GM21360 (cell line): ENCODE data around the gene SYNE2.

Experiments
- ATAC-seq: cut with Tn5 transposase; IDR thresholded peaks from one replicate; pipeline ENCODE4 v1.9.1; 2021; ENCODE audit warnings: mild to moderate bottlenecking, moderate library complexity; ENCODE audit not compliant: unreplicated experiment

The SYNE2 gene

GRCh38 chr14:64062381-64063115, 209.7 kb downstream of the SYNE2 start:
- no peak for ATAC-seq

DNA sequence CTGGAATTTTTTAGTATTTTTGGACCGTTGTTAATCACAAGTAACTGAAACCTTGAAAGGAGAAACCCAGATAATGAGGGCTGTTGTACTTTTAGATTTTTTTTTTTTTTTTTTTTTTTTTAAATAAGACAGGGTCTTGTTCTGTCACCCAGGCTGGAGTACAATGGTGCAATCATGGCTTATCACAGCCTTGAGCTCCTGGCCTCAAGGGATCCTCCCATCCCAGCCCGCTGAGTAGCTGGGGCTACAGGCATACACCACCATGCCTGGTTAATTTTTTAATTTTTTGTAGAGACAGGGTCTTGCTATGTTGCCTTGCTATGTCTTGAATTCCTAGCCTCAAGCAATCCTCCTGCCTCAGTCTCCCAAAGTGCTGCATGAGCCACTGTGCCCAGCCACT, 211.6 kb downstream of the SYNE2 start:
- no peak for ATAC-seq

- ATAC-seq = no peak
Observed at GRCh38 chr14:64069634-64070359, 217.0 kb downstream of the SYNE2 start.

DNA sequence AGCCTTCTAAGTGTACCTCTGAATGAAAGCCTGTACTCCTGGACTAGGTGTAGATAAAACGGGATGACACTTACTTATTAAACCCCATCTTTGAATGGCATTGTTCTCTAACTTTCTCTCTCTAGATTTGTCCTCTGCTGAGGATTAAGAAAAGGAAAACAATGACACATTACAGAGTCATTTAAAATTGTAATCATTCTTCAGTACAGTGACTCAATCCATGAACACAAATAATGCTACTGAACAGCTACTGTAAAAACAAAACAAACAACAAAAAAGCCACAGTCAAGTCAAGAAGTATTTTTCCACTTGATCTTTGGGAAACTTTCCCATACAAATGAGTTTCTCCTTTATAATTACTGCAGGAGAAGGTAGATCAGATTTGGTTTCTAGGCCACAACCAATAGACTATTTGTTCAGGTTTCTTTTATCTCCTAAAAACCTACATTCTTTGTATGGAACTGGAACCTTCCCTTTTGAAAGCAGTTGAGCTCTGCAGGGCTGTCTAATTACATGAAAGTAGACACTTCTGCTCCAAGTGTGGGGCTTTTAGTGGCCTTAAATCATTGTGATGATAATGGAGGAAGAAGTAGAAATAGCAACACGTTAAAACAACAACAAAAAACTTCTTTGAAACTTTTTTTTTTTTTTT, 222.3 kb downstream of the SYNE2 start:
- no peak for ATAC-seq

GRCh38 chr14:64075613-64076005, 222.8 kb downstream of the SYNE2 start:
- no peak for ATAC-seq

GRCh38 chr14:64080452-64080851, 227.6 kb downstream of the SYNE2 start:
- no peak for ATAC-seq

- ATAC-seq = no peak
Observed at GRCh38 chr14:64081174-64081746, 228.5 kb downstream of the SYNE2 start.

- no peak for ATAC-seq
Observed at GRCh38 chr14:64082837-64083236, 230.0 kb downstream of the SYNE2 start.

DNA sequence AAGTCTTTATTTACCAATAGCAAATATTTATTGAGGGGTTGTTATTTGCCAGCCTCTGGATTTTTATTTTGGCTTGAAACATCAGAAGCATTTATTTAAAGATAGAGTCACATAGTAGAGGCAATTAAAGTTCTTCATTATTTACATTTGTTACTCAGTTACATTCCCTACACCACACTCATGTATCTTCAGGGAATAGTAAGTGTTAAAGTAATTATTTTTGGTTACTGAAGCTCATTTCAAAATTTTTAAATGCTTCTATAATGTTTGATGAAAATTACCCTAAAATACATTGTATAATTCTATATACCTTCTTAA, 235.8 kb downstream of the SYNE2 start:
- ATAC-seq = no peak

DNA sequence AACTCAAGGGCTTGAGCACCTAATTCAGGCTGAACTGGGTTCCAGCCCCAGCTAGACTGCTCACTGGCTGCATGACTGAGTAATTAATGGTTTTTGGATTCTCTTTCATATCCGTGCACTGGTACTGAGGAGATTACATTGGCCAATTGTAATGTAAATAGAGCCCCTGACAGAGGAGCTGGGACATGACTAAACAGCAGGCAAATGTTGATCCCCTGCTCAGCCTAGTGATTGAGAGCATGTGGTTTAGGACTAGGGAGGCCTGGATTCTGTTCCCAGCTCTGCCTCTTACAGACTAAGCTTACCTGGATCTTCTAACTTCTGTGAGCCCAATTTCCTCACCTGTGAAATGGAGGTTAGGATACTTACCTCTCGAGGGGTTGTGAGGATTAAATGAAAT, 237.1 kb downstream of the SYNE2 start:
- ATAC-seq = no peak

- ATAC-seq = no peak
Observed at GRCh38 chr14:64091217-64091616, 238.4 kb downstream of the SYNE2 start.

DNA sequence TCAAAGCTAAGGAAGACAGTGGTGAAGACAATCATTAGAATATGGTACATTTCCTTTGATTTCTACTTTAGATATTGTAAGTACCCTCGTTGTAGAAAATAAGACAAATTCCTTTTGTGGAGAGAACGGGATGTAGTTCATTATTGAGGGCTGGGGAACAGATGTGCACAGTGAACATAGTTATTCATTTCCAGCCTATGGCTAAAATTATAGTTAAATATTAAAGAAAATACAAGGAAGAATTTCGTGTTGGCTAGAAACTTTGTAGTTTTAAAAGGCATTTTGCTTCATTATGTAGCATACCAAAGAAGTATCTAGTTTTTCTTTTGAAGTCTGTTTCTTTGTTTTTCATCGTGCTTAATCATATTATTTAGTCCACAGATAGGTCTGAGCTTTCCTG, 239.5 kb downstream of the SYNE2 start:
- ATAC-seq = no peak

GRCh38 chr14:64092940-64093339, 240.1 kb downstream of the SYNE2 start:
- ATAC-seq = no peak

DNA sequence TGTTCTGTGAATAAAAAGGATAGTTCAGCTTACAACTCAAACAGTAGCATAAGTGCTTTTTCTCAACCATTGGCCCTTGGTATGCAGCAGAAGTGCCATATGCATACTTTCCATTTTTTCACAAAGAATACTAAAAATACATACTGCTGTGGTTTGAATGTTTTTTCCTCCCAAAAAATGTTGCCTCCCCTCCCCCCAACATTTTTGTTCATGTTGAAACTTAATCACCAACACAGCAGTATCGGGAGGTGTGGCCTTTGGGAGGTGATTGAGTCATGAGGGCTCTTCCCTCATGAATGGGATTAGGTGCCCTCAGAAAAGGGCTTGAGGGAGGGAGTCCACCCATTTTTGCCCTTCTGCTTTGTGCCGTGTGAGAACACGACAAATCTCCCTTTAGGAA, 242.8 kb downstream of the SYNE2 start:
- no peak for ATAC-seq

- ATAC-seq = no peak
Observed at GRCh38 chr14:64098120-64098519, 245.3 kb downstream of the SYNE2 start.

GRCh38 chr14:64107438-64107837, 254.6 kb downstream of the SYNE2 start:
- ATAC-seq = no peak

DNA sequence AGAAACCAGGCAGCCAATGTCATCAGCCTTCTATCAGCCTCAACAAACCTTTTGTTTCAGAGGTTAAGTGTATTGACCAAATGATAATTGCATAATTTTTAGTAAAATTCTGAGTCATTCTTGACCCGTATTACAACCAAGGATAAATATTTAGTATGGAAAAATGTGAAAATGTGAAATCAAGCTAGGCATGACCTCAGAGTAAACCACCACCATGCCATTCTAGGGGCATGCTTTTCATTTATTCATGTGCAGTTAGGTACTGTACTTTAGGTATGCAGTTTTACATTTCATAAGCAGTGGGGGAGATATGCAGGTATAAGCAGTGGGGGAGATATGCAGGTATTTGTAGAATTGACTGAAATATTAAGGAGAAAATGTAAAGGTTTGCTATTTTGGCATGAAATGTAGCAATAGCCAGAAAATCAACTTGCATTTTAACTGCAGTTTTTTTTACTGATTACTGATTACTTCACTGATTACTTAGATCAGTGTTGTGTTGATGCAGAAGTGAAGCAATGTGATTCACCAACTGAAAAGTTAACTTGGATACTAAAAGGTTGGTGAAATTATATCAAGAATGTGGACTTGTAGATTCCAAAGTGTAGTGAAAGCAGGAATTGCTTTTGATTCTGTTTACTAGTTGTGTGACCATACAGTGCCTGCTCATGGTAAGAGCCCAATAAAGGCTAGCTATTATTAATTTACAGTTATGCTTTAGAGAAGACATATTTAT, 257.2 kb downstream of the SYNE2 start:
- no peak for ATAC-seq

GRCh38 chr14:64110802-64111201, 258.0 kb downstream of the SYNE2 start:
- no peak for ATAC-seq

- no peak for ATAC-seq
Observed at GRCh38 chr14:64112867-64113678, 260.3 kb downstream of the SYNE2 start.

DNA sequence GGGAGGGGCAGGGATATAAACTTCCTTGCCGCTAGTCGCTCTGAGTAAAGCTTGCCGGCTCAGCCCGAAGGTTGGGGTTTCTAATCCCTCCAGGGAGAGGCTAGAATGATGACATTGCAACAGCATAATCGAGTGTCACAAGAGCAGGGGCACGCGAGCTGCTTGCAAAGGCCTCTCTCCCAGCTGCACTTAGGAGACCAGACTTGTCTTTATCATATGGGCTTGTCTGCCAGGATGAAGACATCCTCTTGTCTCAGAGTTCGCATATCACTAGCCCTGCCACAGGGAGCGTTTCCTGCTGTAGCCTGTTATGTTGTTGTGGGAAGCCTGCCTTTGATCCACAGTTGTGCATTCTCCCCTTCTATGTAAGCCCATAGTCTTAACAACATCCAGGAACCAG, 261.4 kb downstream of the SYNE2 start:
- ATAC-seq = no peak
